Mesangial cell (primary cell): Measurements from ENCODE around the gene ISG15. TPM values are rescaled to one million over a fixed set of nuclear protein-coding genes. Genes with fewer than 3 reads are reported as not detected.

ENCODE experiments used
- total RNA-seq: library from RNA; depleted of rRNA; stranded (reverse); fragments of >200 nt; gene quantifications from 2 replicates; pipeline ENCODE4 v1.2.3, GENCODE V29; 2015

ISG15 gene
- total RNA-seq, result 48.7 and 68.0 TPM in 2 replicates

DNA sequence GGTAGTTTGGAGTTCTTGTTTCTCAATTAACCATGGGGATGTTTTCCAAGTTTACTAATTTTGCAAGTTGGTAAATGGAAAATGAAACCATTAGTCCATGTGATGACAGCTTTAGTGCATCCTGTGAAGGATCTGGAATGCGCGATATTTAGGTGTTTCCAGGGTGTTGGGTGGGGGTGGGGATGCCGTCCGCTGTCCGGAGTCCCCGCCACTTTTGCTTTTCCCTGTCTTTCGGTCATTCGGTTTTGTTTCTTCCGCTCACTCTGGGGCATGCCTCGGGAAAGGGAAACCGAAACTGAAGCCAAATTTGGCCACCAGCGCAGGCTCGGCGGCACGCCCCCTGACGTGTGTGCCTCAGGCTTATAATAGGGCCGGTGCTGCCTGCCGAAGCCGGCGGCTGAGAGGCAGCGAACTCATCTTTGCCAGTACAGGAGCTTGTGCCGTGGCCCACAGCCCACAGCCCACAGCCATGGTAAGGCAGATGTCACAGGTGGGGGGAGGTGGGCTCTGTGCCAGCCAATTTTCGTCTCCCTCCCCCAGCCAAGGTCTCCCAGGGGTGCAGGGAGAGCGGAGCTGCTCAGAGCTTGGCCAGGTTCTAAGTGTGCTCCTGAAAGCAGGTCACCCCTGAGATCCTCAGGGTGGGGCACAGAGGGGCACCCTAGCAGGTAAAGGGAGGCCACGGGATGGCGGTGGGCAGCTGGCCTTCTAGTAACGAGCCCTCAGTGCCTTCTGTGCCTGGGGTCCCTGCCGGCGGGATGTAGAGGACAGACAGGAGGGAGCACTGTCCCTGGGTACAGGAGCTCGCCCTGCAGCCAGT is at the start of gene ISG15:
ISG15 (plus strand) TSS at position 393 of the 817 bp plus-strand sequence; CDS start at position 470, 77 bp downstream.

DNA sequence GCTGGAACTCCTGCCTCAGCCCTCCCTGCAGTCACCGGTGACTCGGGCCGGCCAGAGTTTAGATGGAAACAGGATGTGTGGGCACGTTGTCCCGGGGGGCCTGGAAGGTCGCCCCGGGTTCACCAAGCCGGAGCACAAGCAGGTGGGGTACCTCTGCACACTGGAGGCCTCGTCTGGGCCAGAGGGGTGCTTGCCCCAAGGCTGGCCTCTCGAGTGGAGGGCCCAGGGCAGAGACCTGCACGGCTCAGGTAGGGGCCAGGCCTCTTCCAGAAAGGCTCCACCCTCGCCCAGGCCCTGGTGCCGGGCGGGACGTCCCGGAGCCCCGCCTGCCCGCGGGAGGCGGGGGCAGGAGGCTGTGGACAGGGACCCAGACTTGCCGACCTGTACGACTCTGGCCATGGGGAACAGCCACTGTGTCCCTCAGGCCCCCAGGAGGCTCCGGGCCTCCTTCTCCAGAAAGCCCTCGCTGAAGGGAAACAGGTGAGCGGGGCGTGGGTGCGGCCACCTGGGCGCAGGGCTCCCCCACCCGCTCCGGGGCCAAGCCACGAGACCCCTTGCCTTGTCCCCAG is 47.1 kb upstream of the ISG15 start, which contains the start of gene PLEKHN1:
PLEKHN1 (plus strand) TSS at position 348 of the 569 bp plus-strand sequence; CDS start at position 398, 50 bp downstream.

DNA sequence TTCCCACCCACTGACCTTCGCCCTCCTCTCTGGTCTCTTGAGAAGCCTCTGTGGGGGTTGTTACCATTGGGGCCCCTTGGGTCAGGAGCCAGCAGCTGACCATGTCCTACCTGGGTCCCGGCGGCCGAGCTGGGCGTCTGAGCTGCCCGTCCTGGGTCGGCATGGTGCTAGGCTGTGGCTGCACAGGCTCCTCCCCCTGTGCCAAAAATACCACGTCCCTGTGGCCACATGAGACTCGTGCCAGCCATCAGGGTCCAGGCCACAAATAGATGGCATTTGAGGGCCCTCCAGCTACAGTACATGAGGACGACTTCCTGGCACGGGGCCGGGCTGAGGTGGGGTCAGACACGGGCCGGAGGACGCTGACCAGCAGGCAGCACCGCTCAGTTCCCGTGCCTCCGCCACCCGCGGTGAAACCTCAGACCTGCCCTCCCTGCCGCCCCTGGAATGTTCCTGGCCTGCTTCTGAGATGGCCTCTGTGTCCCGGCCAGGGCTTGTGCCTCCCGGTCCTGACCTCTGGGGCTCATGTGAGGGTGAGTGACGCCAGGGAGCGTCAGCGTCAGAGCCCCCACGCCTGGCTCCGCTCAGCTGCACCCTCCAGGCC is 31.2 kb upstream of the ISG15 start, which contains the start of gene PERM1:
PERM1 (minus strand) TSS at position 139 of the 604 bp plus-strand sequence. CDS start 1,064 bp downstream, outside the sequence.

DNA sequence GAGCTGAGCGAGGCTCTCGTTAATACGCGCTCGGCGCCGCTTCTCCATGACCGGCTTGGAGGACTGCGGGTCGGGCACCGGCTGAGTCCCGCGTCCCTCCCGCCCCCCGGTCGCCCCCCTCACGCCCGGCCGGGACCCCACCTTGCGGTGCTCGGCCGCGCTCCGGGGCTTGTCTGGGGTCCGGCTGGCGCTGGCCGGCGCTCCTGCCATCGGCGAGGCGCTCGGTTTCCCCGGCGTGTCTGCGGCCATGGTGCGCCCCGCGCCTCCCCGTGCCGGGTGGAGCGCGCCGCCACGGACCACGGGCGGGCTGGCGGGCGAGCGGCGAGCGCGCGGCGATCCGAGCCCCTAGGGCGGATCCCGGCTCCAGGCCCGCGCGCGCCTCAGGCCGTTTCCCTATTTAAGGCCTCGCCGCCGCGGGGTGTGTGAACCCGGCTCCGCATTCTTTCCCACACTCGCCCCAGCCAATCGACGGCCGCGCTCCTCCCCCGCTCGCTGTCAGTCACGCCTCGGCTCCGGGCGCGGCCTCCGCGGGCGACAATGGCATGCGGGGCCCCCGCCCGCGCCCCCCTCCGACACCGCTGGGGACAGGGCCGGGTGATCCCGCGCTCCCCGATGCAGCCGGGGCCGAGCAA is 13.5 kb upstream of the ISG15 start, which contains the start of gene HES4:
HES4 (minus strand) TSS at position 373 of the 632 bp plus-strand sequence; CDS start at position 249, 124 bp downstream.

DNA sequence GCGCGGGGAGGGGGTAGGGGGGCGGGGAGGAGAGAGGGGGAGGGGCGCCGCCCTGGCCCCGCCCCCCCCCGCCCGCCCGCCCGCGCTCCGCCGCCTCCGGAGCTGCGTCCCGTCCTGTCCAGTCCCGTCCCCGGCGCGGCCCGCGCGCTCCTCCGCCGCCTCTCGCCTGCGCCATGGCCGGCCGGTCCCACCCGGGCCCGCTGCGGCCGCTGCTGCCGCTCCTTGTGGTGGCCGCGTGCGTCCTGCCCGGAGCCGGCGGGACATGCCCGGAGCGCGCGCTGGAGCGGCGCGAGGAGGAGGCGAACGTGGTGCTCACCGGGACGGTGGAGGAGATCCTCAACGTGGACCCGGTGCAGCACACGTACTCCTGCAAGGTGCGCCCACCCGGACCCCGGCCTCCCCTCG is 6.7 kb downstream of the ISG15 start, which contains the start of gene AGRN:
AGRN (plus strand) TSS at position 121 of the 405 bp plus-strand sequence; CDS start at position 174, 53 bp downstream.

Other genes starting within 250 kb of the ISG15 start
- 3.4 and 58.4 TPM in 2 replicates for gene SAMD11, start 89.6 kb upstream of the ISG15 start, total RNA-seq
- 62.0 and 110 TPM in 2 replicates for gene NOC2L, start 54.2 kb upstream of the ISG15 start, total RNA-seq
- 12.5 and 14.7 TPM in 2 replicates for gene KLHL17, start 52.9 kb upstream of the ISG15 start, total RNA-seq
- gene PLEKHN1, start 47.0 kb upstream of the ISG15 start, total RNA-seq, result 4.8 and 5.5 TPM in 2 replicates
- gene PERM1, start 31.4 kb upstream of the ISG15 start, total RNA-seq, result not detected in 2 replicates
- gene HES4, start 13.4 kb upstream of the ISG15 start, total RNA-seq, result 51.7 and 85.1 TPM in 2 replicates
- gene AGRN, start 6.6 kb downstream of the ISG15 start, total RNA-seq, result 391 and 723 TPM in 2 replicates
- gene RNF223, start 60.8 kb downstream of the ISG15 start, total RNA-seq, result 0.51 TPM in 1 of 2 replicates, not detected in the other
- gene C1orf159, start 102.6 kb downstream of the ISG15 start, total RNA-seq, result 15.5 and 25.9 TPM in 2 replicates
- gene TTLL10, start 160.4 kb downstream of the ISG15 start, total RNA-seq, result not detected in 2 replicates
- gene TNFRSF18, start 193.1 kb downstream of the ISG15 start, total RNA-seq, result 5.1 and 35.4 TPM in 2 replicates
- gene TNFRSF4, start 200.7 kb downstream of the ISG15 start, total RNA-seq, result 1.8 and 3.4 TPM in 2 replicates
- gene SDF4, start 218.5 kb downstream of the ISG15 start, total RNA-seq, result 154 and 222 TPM in 2 replicates
- 32.6 and 41.5 TPM in 2 replicates for gene B3GALT6, start 218.7 kb downstream of the ISG15 start, total RNA-seq
- gene C1QTNF12, start 233.2 kb downstream of the ISG15 start, total RNA-seq, result 1.3 and 8.0 TPM in 2 replicates